Neural cell (in vitro differentiated cells): ENCODE data around the gene GARIN5A. TPM values are rescaled to one million over a fixed set of nuclear protein-coding genes. Genes with fewer than 3 reads are reported as not detected.

Experiments used
- H2AFZ ChIP-seq: fragments of 200-600, 300-800 bp; sonication (generic), shearing (Covaris generic); 2 replicates; pipeline ENCODE4 v1.6.0; 2014; ENCODE audit warnings: low read depth, mild to moderate bottlenecking, antibody characterized with exemption, low read length, moderate library complexity
- H3F3A ChIP-seq: fragments of 200-600 bp; shearing (Covaris generic); 2 replicates; pipeline ENCODE4 v1.6.1; 2016; ENCODE audit warnings: mild to moderate bottlenecking, moderate library complexity, mixed read lengths, antibody characterized with exemption, low read length; ENCODE audit not compliant: insufficient read depth, poor library complexity, severe bottlenecking
- H3K27ac ChIP-seq: fragments of 200-600, 300-800 bp; sonication (generic), shearing (Covaris generic); 2 replicates; pipeline ENCODE4 v1.5.1; 2014; ENCODE audit warnings: mild to moderate bottlenecking, low read length, moderate library complexity
- H3K27me3 ChIP-seq: fragments of 300-800, 200-600 bp; sonication (generic), shearing (Covaris generic); 2 replicates; pipeline ENCODE4 v1.6.0; 2014; ENCODE audit warnings: mild to moderate bottlenecking, low read depth, low read length, moderate library complexity; ENCODE audit not compliant: insufficient read depth
- H3K36me3 ChIP-seq: fragments of 300-800, 200-600 bp; sonication (generic), shearing (Covaris generic); 2 replicates; pipeline ENCODE4 v1.5.1; 2014; ENCODE audit warnings: mild to moderate bottlenecking, antibody characterized with exemption, low read length, moderate library complexity; ENCODE audit not compliant: insufficient read depth
- H3K4me2 ChIP-seq: fragments of 300-800, 200-600 bp; sonication (generic), shearing (Covaris generic); 2 replicates; pipeline ENCODE4 v1.6.0; 2014; ENCODE audit warnings: mild to moderate bottlenecking, low read length
- H3K4me3 ChIP-seq: fragments of 300-800, 200-600 bp; sonication (generic), shearing (Covaris generic); 2 replicates; pipeline ENCODE4 v1.5.1; 2014; ENCODE audit warnings: mild to moderate bottlenecking, low read length, moderate library complexity
- H3K79me2 ChIP-seq: fragments of 200-600 bp; shearing (Covaris generic); replicated peaks from 2 replicates; pipeline ENCODE4 v1.6.0; 2014; ENCODE audit warnings: mild to moderate bottlenecking, low read length, moderate library complexity; ENCODE audit not compliant: insufficient read depth
- H3K9ac ChIP-seq: fragments of 300-800, 200-600 bp; sonication (generic), shearing (Covaris generic); 2 replicates; pipeline ENCODE4 v1.6.1; 2016; ENCODE audit warnings: mild to moderate bottlenecking, low read length, mixed read lengths
- H3K9me2 ChIP-seq: fragments of 200-600 bp; shearing (Covaris generic); 2 replicates; pipeline ENCODE4 v1.6.1; 2016; ENCODE audit warnings: mild to moderate bottlenecking, low read length, mixed read lengths; ENCODE audit not compliant: insufficient read depth
- H3K9me3 ChIP-seq: fragments of 200-600, 300-800 bp; sonication (generic), shearing (Covaris generic); 2 replicates; pipeline ENCODE4 v1.6.1; 2016; ENCODE audit warnings: mild to moderate bottlenecking, mixed run types, low read length, moderate library complexity, mixed read lengths
- H4K20me1 ChIP-seq: fragments of 200-600 bp; shearing (Covaris generic); 2 replicates; pipeline ENCODE4 v1.6.1; 2016; ENCODE audit warnings: mild to moderate bottlenecking, mixed run types; ENCODE audit not compliant: insufficient read depth
- CTCF ChIP-seq: fragments of 450-650 bp; IDR thresholded peaks from 2 replicates; pipeline ENCODE4 v1.5.1; 2014; ENCODE audit warnings: antibody characterized with exemption, mild to moderate bottlenecking, moderate library complexity; ENCODE audit not compliant: poor library complexity, severe bottlenecking
- EP300 ChIP-seq: fragments of 450-650 bp; conservative IDR thresholded peaks from 2 replicates; pipeline ENCODE4 v1.6.1; 2014; ENCODE audit warnings: antibody characterized with exemption, mild to moderate bottlenecking, moderate library complexity; ENCODE audit not compliant: poor library complexity, severe bottlenecking
- EZH2 ChIP-seq: fragments of 200-600, 300-800 bp; shearing (Covaris generic), sonication (generic); IDR thresholded peaks from 2 replicates; pipeline ENCODE4 v1.6.1; 2014; ENCODE audit warnings: antibody characterized with exemption, low read length, borderline replicate concordance, mild to moderate bottlenecking; ENCODE audit not compliant: insufficient read depth, poor library complexity, severe bottlenecking
- MXI1 ChIP-seq: fragments of 450-650 bp; conservative IDR thresholded peaks from 2 replicates; pipeline ENCODE4 v1.6.1; 2014; ENCODE audit warnings: antibody characterized with exemption, mild to moderate bottlenecking; ENCODE audit not compliant: poor library complexity, severe bottlenecking
- POLR2AphosphoS5 ChIP-seq: IDR thresholded peaks from 2 replicates; pipeline ENCODE4 v1.6.1; 2012
- RAD21 ChIP-seq: fragments of 450-650 bp; conservative IDR thresholded peaks from 2 replicates; pipeline ENCODE4 v1.6.1; 2014; ENCODE audit warnings: antibody characterized with exemption, mild to moderate bottlenecking, moderate library complexity
- REST ChIP-seq: IDR thresholded peaks from 2 replicates; pipeline ENCODE4 v1.6.1; 2012; ENCODE audit warnings: borderline replicate concordance
- SMC3 ChIP-seq: fragments of 450-650 bp; conservative IDR thresholded peaks from 2 replicates; pipeline ENCODE4 v1.6.1; 2014; ENCODE audit warnings: antibody characterized with exemption, mild to moderate bottlenecking, moderate library complexity; ENCODE audit not compliant: poor library complexity
- TAF1 ChIP-seq: IDR thresholded peaks from 2 replicates; pipeline ENCODE4 v1.6.1; 2012; ENCODE audit warnings: low read depth
- polyA plus RNA-seq: library from polyadenylated mRNA; depleted of rRNA; stranded (reverse); fragments of >200 nt; gene quantifications from 2 replicates; pipeline ENCODE4 v1.2.3, GENCODE V29; 2014

The GARIN5A gene
- polyA plus RNA-seq, 1 donor from 2014 or later: 3.3 TPM

GRCh38 chr19:50498219-50499056 lies 21.8 kb upstream of the GARIN5A start:
- no peak for TF ChIP-seq TAF1
- TF ChIP-seq EZH2: no peak
- TF ChIP-seq EP300: no peak
- TF ChIP-seq MXI1: no peak
- TF ChIP-seq RAD21: no peak
- TF ChIP-seq REST: no peak
- no peak overlapping the region for H3K9ac ChIP-seq
- H3F3A ChIP-seq: no peaks in the 10 kb centered on the region
- H3K4me2 ChIP-seq: no peak overlapping the region
- H3K36me3 ChIP-seq: no peaks in the 10 kb centered on the region
- no peaks in the 10 kb centered on the region for H3K27me3 ChIP-seq
- H3K27ac ChIP-seq: no peak overlapping the region
- H2AFZ ChIP-seq: no peak overlapping the region
- H3K9me3 ChIP-seq: no peaks in the 10 kb centered on the region
- no peaks in the 10 kb centered on the region for H3K79me2 ChIP-seq
- H4K20me1 ChIP-seq: no peaks in the 10 kb centered on the region
- H3K4me3 ChIP-seq: no peak overlapping the region
- H3K9me2 ChIP-seq: no peaks in the 10 kb centered on the region

- Histone ChIP-seq H3K79me2 (no peaks in the 10 kb centered on the region), H3F3A (no peaks in the 10 kb centered on the region), H2AFZ (no peak overlapping the region), H3K4me2 (no peak overlapping the region), H4K20me1 (no peaks in the 10 kb centered on the region), H3K36me3 (no peaks in the 10 kb centered on the region), H3K27ac (no peak overlapping the region), H3K27me3 (peaks cover 8% of the 10 kb centered on the region), H3K4me3 (no peak overlapping the region), H3K9me3 (no peaks in the 10 kb centered on the region), H3K9ac (no peak overlapping the region), H3K9me2 (no peaks in the 10 kb centered on the region)
- TF ChIP-seq REST (no peak), SMC3 (no peak), MXI1 (no peak), RAD21 (no peak), POLR2AphosphoS5 (no peak), TAF1 (no peak), EP300 (no peak), CTCF (no peak), EZH2 (no peak)
Measured at GRCh38 chr19:50497022-50497405, 20.4 kb upstream of the GARIN5A start.
